Stromal cell of bone marrow (primary cell): ENCODE measurements around the gene NABP1.

Source experiments
- DNase-seq: peaks from one replicate; pipeline ENCODE4 v3.0.0-alpha.2; 2012; ENCODE audit warnings: low read depth

The NABP1 gene

DNA sequence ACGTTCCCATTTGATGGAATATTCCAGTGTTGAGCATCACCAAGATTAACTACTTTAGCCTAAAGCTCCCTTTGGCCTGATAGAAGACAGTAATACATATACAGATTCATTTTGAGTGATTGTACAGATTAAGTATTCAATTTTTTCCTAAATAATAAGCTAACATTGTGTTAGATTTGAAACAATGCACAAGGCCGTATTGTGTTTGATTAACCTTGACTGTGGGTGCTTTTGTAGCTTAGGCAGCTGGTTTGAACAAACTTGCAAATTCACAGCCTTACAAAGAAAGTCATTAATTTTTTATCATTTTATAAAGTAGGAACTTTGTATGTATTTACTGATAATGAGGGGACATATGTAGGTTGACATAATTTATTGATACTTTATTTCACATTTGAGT lies 29.6 kb downstream of the NABP1 start:
- DNase-seq = no peak

- DNase-seq = peak; percentile 53
Observed at GRCh38 chr2:191710411-191710900, 32.5 kb downstream of the NABP1 start.

DNA sequence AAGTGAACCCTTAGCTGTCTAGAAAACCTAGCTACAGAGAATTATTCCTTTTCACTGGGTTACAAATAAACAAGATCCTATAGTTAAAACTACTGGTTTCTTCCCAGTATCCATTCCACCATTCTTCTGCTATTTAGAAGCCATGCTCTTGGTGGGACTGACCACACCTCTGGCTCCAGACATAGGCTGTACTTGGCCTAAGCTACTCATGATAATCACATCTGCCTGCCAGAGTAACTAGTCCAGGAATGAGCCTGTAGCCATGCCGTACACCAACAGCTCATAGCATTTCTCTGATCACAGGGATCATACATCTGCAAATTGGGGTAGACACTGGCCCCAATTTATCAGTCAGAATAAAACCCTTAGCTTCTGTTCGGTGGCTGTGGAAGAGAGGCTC lies 33.7 kb downstream of the NABP1 start:
- DNase-seq = no peak

DNA sequence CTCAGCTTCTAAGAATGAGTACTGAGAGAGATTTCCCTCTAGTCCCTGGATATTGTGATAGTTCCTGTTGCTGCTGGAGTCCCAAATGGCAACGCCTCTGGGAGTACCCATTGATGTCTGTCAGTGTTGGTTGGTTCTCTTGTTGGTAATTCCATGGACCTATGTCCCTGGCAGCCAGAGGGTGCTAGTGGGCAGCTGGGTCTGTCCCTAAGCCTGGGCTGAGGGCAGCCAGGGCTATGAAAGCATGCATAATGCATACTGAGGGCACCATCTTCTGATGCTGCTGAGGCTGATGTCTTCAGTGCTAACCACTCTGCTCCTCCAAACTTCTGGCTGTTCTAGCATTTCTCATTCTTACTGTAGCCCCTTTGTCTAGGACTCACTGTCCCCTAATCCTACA lies 35.9 kb downstream of the NABP1 start:
- no peak for DNase-seq

DNA sequence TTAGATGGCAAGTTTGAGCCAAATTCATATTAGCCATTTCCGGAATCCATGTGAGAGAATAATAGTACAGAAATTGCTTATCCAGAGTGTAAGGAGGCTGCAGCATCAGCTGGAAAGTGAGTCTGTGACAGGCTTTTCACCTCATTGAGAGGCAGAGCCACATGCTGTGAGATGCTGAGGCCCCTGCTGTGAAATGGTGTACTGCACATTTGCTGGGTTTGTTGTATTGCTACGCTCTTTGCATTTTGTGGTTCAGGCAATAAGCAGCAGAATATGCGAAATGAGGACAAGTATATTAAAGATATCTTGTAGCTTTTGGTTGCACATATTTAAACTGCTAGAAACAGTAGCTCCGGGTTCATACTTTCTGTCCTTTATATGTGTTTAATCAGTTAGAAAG lies 37.0 kb downstream of the NABP1 start:
- DNase-seq = no peak

DNA sequence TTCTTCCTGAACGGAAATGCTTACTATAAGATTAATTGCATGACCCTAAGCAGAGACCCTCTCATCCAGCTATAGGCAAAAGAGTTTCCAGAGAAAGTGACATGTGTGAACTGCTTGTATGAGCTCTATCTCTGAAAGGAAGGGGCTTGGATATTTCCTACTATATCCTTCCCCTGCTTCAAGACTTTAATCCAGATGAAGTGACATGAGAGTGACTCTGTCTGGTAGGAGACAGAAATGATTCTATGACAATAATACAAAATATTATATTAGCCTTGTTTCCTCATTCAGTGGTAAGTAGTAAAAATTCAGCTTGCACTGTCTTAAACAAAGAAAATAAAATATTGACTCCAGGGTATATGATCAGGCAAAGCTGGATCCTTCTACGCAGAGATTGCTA lies 37.5 kb downstream of the NABP1 start:
- DNase-seq = no peak

DNA sequence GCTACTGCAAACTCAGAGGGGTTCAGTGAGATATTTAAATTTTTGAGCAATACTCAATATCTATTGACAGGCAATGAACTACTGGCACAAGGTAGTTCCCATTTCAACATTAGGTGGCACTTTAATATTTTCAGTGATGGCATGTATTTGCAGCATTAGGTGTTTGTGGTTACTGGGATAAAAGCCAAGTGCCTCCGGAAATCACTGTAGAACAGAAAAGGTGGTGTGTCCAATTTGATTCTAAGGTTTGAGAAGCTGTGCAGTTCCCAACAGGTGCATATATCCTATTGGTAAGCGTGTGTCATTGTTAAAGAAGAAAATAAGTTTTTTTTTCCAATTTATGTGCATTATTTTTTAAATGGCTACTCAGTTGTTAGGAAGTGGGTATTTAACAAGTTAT lies 41.3 kb downstream of the NABP1 start:
- no peak for DNase-seq

GRCh38 chr2:191719938-191720337 lies 42.0 kb downstream of the NABP1 start:
- DNase-seq = no peak

DNA sequence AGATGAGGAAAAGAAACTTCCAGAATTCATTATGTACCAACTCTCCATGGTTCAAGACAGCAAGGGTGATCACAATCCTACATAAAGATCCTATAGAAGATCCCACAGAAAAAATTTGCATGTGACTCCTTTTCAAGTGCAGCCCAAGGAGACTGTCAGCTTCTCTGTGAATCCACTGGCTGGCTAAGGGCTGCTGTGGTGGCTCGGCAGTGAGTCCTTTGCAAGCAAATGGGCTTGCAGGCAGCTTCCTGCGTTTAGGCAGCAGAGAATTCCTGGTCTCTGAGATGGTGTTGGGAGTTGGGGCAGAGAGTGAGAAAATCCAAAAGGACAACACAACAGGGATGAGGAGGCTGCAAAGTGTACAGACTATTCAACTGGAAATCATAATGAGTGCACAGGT lies 43.4 kb downstream of the NABP1 start:
- no peak for DNase-seq

DNA sequence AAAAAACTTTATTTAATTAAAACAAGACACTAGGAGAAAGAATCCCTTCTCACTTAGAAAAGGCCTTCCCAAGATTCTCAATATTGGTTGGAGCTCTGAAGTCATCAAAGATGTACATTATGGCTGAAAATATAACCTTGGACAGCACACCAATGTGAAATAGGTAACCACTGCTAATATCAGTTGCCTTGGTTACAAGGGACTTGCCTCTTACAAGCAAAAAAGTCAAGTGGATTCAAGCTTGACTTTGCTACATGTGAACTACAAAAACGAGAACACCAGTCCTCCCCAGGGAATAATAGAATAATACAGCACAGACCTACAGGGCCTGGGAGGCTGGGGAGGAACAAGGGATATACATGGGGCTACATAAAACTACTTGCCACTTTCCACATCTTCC lies 46.1 kb downstream of the NABP1 start:
- no peak for DNase-seq

DNA sequence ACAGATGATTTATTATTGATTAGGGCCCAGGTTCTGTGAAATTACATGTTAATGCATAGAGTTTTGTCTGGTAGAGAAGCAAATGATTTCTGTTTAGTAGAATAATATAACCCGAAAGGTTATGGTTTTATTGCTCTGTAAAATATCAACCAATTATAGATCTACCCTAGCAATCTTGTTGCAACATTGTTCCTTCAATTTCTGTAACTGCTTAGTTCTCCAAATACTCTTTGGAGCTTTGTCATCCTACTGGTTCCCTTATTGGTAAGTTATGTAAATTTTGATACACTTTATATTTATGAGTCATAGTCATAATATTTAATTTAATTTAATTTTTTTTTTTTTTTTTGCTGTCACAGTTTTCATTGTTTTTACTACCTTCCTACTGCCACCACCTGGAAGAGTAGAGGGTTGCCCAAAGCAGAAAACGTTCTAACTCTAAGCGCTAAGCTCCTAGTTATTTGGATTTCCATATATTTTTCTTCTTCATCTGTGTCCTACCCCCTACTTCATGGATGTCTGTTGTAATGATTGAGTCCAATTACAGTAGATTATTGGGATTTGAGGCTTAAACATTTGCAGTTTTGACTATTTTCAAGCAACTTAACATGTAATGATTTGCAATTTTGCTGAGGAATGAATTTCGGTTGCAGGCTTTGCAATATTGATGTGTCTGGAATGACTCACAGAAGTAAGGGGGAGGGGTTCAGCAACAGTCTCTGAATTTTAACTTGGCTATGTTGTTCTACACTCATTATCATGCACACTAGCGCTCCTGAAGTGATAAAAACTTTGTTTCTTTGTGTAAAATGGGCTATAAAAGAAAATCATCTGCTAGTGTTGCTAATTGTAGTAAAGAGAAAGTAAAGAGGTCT lies 51.1 kb downstream of the NABP1 start:
- DNase-seq = no peak

GRCh38 chr2:191730263-191730662 lies 52.3 kb downstream of the NABP1 start:
- no peak for DNase-seq
